Subcutaneous adipose tissue (tissue), 4 donors: ENCODE data around the gene FADS3. TPM values are rescaled to one million over a fixed set of nuclear protein-coding genes. Genes with fewer than 3 reads are reported as not detected.

Experiments used
- total RNA-seq, 4 donors: library from RNA; depleted of rRNA; stranded (reverse); fragments of >200 nt; gene quantifications; one replicate each; pipeline ENCODE4 v1.1.0, GENCODE V29; 2016
- TF ChIP-seq, protein P1 (sequence below): fragments of 450-650 bp; IDR thresholded peaks from one replicate; pipeline ENCODE4 v1.5.1; 2016; ENCODE audit warnings: low read depth, mild to moderate bottlenecking, control low read depth, antibody characterized with exemption, moderate library complexity

Gene FADS3
- total RNA-seq, 4 donors from 2014 or later: 78.5 to 322 (median 136) TPM

DNA sequence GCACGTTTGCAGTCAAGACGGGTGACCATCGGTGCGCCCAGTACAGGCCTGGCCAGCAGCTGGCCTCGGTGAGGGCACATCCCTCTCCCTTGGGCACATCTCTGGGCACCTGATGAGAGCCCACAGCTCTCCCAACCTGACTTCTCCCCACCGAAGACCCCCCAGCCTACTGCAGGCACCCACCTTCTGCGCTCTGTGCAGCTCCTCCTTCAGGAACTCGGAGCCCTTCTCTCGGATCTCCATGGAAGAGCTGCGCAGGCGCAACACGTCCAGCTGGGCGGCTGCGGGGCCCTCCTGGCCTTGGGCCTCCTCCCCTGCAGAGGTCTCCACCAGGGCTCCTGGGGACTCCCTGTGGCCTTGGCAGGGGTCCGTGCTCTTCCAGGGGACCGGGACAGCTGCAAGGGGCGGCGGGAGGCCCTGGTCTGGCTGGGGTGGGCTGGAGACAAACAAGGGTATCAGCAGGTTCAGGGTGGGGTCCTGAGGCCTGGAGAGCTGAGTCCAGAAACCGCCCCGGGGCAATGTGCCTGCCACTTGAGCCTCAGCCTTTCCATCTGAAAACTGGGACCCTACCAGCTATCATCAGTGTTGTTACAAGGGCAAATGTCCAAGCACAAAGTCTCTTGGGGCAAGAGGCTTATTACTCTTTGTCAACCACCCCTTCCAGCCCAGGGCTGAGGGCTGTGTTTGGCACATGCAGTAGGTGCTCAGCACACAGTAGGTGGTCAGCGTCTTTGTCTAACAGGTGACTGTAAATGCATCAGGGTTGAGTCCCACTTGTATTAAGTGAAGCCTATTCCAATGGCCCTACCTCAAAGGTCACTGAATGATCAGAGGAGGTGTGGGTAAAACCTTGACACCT lies 16.8 kb upstream of the FADS3 start:
- TF ChIP-seq, protein P1, sequence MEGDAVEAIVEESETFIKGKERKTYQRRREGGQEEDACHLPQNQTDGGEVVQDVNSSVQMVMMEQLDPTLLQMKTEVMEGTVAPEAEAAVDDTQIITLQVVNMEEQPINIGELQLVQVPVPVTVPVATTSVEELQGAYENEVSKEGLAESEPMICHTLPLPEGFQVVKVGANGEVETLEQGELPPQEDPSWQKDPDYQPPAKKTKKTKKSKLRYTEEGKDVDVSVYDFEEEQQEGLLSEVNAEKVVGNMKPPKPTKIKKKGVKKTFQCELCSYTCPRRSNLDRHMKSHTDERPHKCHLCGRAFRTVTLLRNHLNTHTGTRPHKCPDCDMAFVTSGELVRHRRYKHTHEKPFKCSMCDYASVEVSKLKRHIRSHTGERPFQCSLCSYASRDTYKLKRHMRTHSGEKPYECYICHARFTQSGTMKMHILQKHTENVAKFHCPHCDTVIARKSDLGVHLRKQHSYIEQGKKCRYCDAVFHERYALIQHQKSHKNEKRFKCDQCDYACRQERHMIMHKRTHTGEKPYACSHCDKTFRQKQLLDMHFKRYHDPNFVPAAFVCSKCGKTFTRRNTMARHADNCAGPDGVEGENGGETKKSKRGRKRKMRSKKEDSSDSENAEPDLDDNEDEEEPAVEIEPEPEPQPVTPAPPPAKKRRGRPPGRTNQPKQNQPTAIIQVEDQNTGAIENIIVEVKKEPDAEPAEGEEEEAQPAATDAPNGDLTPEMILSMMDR: no peak

- TF ChIP-seq, protein P1: no peak
These were observed 15.9 kb upstream of the FADS3 start for GRCh38 chr11:61907282-61907681.

- TF ChIP-seq, protein P1: no peak
These were observed 15.2 kb upstream of the FADS3 start for GRCh38 chr11:61906522-61906909.

GRCh38 chr11:61905801-61906521 lies 14.6 kb upstream of the FADS3 start:
- TF ChIP-seq, protein P1: no peak

DNA sequence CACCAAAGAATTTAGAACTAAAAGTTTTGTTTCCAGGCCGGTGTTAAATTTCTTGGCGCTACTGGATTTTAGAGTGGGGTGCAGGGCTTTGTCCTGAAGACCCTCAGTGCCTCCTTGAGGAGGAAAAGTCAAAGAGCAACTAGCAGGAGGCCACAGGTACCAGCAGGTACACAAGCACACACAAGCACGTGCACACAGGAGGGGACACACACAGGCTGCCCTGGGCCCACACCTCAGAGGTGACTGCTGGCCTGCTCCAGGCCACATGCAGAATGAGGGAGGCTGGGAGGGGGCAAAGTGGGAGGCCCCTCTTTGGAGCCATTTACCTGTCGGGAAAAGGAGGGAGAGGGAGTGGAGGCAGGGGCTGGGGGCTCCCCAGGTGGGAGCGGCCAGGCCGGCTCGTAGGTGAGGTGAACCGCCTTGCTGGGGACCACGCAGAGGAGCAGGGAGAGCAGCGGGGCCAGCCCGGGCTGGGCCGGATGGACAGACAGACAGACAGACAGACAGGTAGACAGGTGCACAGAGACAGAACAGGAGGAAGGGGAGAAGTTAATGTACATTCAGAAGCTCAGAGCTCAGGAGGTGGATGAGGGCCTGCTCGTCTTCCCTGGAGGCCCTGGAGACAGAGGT lies 13.8 kb upstream of the FADS3 start:
- TF ChIP-seq, protein P1: no peak

- TF ChIP-seq, protein P1: no peak
These were observed 13.2 kb upstream of the FADS3 start for GRCh38 chr11:61904539-61905048.

DNA sequence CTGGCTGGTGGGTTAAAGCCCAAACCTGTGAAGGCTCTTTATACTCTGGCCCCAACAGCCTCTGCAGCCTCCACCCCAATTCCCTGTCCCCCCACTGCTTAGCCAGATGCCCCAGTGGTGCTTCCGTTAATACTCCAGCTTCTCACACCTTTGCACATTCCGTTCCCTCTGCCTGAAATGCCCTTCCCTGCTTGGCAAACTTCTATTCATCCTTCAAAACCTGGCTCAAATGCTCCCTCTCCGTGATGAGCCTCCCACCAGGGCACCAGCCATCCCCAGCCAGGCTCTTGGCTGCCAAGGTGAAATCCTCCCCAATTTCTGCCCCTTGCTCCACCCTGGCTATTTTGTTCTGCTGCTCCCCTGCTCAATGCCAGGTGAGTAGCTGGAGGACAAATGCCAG lies 12.5 kb upstream of the FADS3 start:
- TF ChIP-seq, protein P1: no peak
